Mucosa of descending colon (tissue), 3 donors: Measurements from ENCODE around the gene SCT. TPM values are rescaled to one million over a fixed set of nuclear protein-coding genes. Genes with fewer than 3 reads are reported as not detected.

Source experiments
- ATAC-seq: fragments of 200-7000 bp; cut with Tn5 transposase; one replicate; pipeline ENCODE4 v1.9.1; 2020; ENCODE audit warnings: mild to moderate bottlenecking, moderate library complexity
- DNase-seq, 3 donors: peaks; one replicate each; pipeline ENCODE4 v3.0.0-alpha.2; 2020
- H3K36me3 ChIP-seq: fragments of 200-600 bp; one replicate; pipeline ENCODE4 v1.8.0; 2021; ENCODE audit warnings: low read depth, mild to moderate bottlenecking
- H3K4me1 ChIP-seq: fragments of 200-600 bp; one replicate; pipeline ENCODE4 v1.8.0; 2021; ENCODE audit warnings: low read depth, mild to moderate bottlenecking
- H3K4me3 ChIP-seq: fragments of 200-600 bp; one replicate; pipeline ENCODE4 v1.8.0; 2021; ENCODE audit warnings: mild to moderate bottlenecking
- H3K9me3 ChIP-seq: fragments of 200-600 bp; one replicate; pipeline ENCODE4 v1.8.0; 2021; ENCODE audit warnings: mild to moderate bottlenecking
- intact Hi-C, 2 donors: fragments of 100-400 bp; cut with DNase I in 1 of 2; cut with micrococcal nuclease in 1 of 2; formaldehyde crosslinking; loops; one replicate each; pipeline versions ENCODE4 v1.11.0 to v1.11.1; 2022; cut with DNase I, micrococcal nuclease
- total RNA-seq, 3 donors: library from RNA; stranded (reverse); fragmentation: NEBNext Ultra II Directional in 2 of 3; extraction: Animal tissue kit (Norgen Biotek cat#: 25700) in 2 of 3; gene quantifications; one replicate each; pipeline versions ENCODE4 v1.2.1 to v1.2.4, GENCODE V29; 2021 to 2023
- TF ChIP-seq, protein P1 (sequence below): fragments of 200-600 bp; IDR thresholded peaks from one replicate; pipeline ENCODE4 v1.8.0; 2022; ENCODE audit warnings: antibody characterized with exemption, mild to moderate bottlenecking
- donor health status: DM: no; HTN: no; CAD: no; lungs with moderate emphysema.
- donor health status: DM: no; HTN: no; CAD: no.
- donor health status: DM: no; HTN: yes; CAD: no.

SCT gene
- total RNA-seq, 3 donors from 2014 or later, result 1.0 TPM; not detected in 1

DNA sequence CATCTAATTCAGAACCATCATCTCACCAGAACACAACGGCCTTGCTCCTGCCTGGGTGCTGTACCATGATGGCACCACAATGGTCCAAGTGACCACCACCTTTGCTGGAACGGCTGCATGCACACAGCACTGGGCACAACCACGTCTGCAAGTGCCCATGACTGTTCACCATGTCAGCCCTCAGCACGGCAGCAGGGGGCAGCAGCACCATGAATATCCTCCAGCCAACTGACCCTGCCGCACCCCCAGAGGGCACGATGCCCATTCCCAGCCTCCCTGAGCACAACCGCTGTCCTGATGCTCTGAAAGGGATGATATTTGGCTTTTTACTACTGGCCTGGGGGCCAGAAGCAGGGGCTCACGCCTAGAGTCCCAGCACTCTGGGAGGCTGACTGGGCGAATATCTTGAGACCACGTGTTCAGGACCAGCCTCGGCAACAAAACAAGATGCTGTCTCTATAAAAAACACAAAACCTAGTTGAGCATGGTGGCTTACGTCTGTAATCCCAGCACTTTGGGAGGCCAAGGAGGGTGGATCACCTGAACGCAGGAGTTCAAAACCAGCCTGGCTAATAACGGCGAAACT is 35.8 kb upstream of the SCT start:
- intact Hi-C loops, result loop anchor here (5.0 to 10.0 kb wide), 2 partner anchors 62 to 65 kb away; no protein-coding TSS in a partner anchor
- H3K36me3 ChIP-seq, result no peaks in the 10 kb centered on the region
- H3K4me1 ChIP-seq, result no peaks in the 10 kb centered on the region
- ATAC-seq (peak; percentile 94), DNase-seq (peak; percentile 72 to 86 (median 83))
- no peaks in the 10 kb centered on the region for H3K9me3 ChIP-seq
- TF ChIP-seq, protein P1, sequence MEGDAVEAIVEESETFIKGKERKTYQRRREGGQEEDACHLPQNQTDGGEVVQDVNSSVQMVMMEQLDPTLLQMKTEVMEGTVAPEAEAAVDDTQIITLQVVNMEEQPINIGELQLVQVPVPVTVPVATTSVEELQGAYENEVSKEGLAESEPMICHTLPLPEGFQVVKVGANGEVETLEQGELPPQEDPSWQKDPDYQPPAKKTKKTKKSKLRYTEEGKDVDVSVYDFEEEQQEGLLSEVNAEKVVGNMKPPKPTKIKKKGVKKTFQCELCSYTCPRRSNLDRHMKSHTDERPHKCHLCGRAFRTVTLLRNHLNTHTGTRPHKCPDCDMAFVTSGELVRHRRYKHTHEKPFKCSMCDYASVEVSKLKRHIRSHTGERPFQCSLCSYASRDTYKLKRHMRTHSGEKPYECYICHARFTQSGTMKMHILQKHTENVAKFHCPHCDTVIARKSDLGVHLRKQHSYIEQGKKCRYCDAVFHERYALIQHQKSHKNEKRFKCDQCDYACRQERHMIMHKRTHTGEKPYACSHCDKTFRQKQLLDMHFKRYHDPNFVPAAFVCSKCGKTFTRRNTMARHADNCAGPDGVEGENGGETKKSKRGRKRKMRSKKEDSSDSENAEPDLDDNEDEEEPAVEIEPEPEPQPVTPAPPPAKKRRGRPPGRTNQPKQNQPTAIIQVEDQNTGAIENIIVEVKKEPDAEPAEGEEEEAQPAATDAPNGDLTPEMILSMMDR, result peak; percentile 66
- no peak overlapping the region for H3K4me3 ChIP-seq

DNA sequence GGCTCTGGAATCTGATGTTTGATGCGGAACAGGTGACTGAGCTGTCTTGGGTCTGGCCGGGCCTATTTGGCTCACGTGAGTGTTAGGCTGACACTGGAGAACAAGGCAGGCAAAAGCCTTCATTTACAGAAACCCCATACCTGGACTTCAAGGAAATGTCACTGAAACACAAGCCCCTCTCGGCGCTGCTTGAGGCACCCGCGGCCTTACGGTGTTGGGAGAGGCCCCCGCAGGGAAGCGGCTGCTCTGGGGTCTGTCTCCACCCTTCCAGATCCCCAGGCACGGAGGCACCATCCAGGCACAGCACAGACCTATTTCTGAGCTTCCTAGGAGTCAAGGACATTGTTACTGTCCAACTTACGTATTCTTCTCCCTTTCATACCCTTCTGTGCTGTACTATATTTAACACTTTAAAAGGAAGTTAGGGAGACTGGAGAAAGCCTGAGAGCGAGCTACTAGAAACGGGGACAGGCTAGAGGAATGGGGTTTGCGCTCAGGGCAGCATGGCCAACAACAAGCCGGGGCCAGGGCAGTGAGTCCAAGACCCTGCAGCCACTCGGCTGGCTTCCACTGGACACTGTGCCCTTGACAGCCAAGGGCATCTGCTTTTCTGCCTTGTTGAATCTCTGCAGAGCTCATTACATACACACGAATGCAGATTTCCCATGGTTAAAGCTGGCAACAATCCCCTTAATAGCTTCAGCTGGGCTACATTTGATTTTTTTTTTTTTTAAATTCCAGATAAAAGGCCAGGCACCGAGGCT is 33.9 kb upstream of the SCT start:
- intact Hi-C loops, result loop anchor here (5.0 to 10.0 kb wide), 2 partner anchors 64 to 66 kb away; no protein-coding TSS in a partner anchor
- no peak for ATAC-seq
- Histone ChIP-seq H3K36me3 (no peaks in the 10 kb centered on the region), H3K4me1 (no peaks in the 10 kb centered on the region), H3K4me3 (no peak overlapping the region), H3K9me3 (no peaks in the 10 kb centered on the region)
- TF ChIP-seq, protein P1, result no peak
- DNase-seq, result no peak

GRCh38 chr11:660281-660680 is 33.3 kb upstream of the SCT start:
- Histone ChIP-seq H3K9me3 (no peaks in the 10 kb centered on the region), H3K4me1 (no peaks in the 10 kb centered on the region), H3K36me3 (no peaks in the 10 kb centered on the region), H3K4me3 (no peak overlapping the region)
- ATAC-seq (no peak), DNase-seq (peak in 1 of 3 donors; percentile 46)
- TF ChIP-seq, protein P1, result no peak
- intact Hi-C loops, result loop anchor here (5.0 to 10.0 kb wide), 2 partner anchors 65 to 67 kb away; no protein-coding TSS in a partner anchor

DNA sequence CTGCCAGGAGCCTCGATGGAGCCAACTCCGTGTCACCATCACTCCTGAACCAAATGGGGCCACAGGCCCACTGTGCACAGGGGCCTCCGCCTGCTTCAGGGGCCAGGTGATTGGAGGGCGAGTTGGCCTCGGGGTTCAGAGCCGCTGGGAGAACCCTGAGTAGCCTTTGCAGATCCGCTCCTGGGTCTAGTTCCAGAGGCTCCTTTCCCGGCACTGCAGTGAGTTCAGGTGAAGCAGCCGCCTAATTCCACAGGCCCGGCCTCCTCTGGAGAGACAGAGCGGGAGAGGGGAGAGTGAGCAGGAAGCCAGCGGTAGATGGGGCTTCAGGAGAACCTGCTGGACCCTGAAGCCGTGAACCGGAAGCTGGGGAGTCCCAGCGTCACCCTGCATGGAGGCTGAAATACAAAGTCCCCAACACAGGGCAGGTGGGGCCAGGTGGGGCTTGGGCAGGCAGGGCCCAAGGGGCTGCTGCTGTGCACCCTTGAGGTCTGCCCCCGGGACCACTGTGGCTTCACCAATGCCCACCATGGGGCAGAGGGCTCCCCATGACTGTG is 32.6 kb upstream of the SCT start:
- no peak for DNase-seq
- no peak overlapping the region for H3K4me3 ChIP-seq
- no peaks in the 10 kb centered on the region for H3K36me3 ChIP-seq
- TF ChIP-seq, protein P1, result no peak
- ATAC-seq, result no peak
- H3K9me3 ChIP-seq, result no peaks in the 10 kb centered on the region
- intact Hi-C loops, result loop anchor here (5.0 to 10.0 kb wide), 2 partner anchors 65 to 68 kb away; no protein-coding TSS in a partner anchor
- H3K4me1 ChIP-seq, result peaks cover 5% of the 10 kb centered on the region

DNA sequence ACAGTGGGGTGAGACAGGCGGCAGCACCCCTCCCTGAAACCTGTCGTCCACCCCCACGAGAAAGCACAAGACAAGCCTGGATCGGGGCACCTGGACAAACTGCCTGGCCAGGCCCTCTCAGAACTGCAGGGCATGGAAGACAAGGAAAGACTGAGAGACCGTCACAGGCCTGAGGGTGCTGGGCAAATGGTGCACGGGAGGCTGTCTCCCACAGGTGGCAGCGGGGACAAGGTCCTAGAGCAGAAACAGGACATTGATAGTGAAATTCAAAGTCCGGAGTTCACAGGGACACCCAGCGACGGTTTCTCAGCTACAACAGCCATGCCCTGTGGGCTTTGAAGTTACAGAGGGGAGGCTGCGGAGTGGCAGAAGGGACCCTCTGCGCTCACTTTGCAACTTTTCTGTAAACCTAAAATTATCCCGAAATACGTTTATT is 30.7 kb upstream of the SCT start:
- intact Hi-C loops, result no loop called here
- Histone ChIP-seq H3K4me3 (no peak overlapping the region), H3K4me1 (peaks cover 5% of the 10 kb centered on the region), H3K9me3 (no peaks in the 10 kb centered on the region), H3K36me3 (no peaks in the 10 kb centered on the region)
- ATAC-seq, result peak; percentile 66
- DNase-seq, result peak in 1 of 3 donors; percentile 24
- TF ChIP-seq, protein P1, result no peak
